GM21390 (cell line): ENCODE measurements around the gene PRMT3.
A peak's percentile ranks its signal among the peaks of the same experiment; 100 is the strongest.
"Not testable (repeated sequence)": the region's sequence is repeated elsewhere in the genome, so short reads cannot be mapped to it uniquely, and the experiment has no call there.

Source experiments
- ATAC-seq: cut with Tn5 transposase; IDR thresholded peaks from one replicate; pipeline ENCODE4 v1.9.1; 2021; ENCODE audit not compliant: unreplicated experiment

PRMT3 gene

DNA sequence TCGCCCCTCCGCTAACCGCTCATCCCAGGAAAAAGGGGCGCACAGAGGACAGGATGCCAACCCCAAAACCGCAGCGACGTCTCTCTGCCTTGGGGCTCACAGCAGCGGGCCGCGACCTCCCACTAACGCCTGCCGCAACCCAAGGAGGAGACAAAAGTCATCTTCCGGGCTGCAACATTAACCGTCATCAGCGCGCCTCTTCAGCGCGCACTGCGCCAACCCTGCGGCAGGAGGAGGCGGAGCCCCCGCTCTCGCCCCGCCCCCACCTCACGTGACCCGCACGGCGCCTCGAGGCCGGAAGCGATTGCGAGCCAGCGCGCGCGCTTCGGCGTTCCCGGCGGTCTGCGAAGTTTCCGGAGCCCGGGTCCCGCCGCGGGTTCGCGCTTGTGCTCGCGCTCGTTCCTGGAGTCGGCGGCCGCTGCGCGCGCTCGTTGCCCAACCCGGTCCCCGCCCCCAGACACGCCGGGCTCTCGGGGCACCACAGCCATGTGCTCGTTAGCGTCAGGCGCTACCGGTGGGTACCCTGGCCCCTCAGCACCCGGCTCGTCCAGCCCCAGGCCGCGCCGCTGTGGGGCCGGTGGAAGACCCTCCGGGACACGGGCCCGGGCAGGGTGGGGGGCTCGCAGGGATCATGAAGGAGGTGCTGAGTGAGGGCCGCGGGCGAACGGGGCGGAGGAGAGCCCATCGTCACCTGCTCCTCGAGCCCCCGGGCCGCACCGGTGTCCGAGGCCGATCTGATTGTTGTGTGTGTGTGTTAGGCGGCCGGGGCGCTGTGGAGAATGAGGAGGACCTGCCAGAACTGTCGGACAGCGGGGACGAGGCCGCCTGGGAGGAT is at the start of gene PRMT3:
Gene PRMT3 (plus strand): TSS at position 456 of the 835 bp plus-strand sequence. CDS start 31 bp downstream, at position 487.
- ATAC-seq = peak; percentile 83

DNA sequence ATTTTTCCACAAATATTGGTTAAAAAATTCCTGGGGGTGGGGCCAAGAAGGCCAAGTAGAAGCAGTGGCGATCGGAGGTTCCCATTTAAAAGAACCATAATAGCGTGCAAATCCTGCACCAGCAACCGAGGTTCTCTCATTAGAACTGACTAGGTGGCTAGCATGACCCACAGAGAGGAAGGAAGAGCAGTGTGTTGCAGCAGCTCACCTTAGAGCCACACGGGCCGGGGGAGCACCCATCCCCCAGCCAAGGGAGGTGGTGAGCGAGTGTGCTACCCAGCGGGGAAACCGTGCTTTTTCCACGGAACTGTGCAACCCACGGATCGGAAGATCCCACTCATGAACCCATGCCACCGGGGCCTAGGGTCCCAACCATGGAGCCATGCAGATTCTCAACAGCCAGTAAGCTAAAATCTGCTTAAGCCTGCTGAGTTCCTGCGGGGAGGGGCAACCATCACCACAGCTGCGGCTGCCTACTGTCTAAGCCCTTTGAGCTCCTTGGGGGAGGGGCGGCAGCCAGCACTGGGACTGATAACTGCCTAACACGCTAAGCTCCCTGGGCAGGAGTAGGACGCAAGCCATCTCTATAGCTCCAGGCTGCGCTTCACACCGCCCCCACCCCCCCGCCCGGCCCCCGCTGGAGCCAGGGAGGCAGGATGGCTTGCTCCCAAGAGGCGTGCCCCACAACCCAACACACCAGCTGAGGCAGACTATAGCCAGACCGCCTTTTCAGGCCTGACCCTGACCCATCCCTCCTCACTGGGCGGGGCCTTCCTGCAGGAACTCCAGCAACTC is 45.0 kb upstream of the PRMT3 start:
- no peak for ATAC-seq

DNA sequence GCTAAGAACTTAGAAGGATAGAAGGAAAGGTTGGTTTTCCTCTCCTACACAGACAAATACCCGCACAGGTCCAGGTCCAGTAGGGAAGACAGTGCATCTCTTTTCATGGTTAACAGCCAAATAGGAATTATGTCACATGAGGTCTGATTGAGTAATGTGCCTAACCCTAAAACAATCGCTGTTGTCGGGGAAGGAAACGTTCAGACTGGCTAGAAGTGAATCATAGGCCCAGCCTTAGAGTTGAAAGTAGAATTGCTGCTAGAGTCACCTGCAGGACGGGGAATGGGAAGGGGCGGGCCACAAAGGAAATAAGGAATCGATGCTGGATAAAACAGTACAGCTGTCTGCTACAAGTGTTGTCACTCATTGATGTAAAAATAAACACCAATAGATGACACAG is 36.4 kb upstream of the PRMT3 start:
- ATAC-seq = no peak

DNA sequence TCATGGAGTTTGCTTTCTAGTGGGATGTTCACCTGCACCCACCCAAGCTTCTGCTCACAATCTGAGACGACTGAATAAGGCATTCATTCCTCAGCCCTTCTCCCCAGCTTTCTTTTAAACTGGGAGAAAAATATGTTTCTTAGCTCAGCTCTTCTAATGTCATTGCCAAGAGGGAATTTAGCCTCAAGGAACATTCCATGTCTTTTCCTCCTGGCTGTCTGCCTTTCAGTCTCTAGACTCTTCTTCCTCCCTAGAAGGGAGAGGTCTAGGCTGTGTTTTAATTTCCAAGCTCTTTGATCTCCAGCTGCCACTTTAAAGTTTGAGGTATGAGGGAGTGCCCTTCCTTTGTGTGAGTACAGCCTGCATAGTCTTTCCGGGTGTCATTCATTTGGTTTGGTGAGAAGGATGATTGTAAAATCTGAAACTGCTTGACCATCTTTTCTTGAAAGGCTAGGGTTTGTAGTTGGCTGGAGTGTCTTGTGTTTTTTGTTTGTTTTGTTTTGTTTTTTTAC is 35.7 kb upstream of the PRMT3 start:
- no peak for ATAC-seq

DNA sequence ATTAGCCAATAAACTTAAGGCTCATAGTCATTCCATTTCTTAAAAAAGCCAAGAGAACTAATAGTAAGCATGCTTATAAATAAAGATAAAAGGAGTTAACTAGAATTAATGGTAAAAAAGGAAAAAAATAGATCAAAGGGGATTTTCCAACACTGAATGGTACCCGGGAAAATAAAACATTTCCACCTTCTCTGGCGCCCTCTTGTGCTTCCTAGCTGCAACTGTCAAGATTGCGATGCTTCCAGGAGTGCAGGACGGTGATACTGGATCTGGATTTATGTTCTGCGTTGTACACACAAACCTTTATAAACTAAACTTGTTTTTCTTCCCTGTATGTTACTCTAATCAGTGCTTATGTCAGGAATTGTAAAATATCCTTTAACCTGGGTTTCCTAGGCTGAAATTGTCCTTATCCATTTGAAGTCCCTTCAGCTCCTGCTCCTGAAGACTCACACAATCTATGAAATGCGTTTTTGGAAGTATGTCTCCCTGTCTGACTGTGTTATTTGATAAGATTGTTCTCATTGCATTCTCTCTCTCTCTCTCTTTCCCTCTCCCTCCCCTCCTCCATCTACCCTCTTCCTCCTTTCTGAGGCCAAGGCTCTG is 33.6 kb upstream of the PRMT3 start:
- no peak for ATAC-seq

DNA sequence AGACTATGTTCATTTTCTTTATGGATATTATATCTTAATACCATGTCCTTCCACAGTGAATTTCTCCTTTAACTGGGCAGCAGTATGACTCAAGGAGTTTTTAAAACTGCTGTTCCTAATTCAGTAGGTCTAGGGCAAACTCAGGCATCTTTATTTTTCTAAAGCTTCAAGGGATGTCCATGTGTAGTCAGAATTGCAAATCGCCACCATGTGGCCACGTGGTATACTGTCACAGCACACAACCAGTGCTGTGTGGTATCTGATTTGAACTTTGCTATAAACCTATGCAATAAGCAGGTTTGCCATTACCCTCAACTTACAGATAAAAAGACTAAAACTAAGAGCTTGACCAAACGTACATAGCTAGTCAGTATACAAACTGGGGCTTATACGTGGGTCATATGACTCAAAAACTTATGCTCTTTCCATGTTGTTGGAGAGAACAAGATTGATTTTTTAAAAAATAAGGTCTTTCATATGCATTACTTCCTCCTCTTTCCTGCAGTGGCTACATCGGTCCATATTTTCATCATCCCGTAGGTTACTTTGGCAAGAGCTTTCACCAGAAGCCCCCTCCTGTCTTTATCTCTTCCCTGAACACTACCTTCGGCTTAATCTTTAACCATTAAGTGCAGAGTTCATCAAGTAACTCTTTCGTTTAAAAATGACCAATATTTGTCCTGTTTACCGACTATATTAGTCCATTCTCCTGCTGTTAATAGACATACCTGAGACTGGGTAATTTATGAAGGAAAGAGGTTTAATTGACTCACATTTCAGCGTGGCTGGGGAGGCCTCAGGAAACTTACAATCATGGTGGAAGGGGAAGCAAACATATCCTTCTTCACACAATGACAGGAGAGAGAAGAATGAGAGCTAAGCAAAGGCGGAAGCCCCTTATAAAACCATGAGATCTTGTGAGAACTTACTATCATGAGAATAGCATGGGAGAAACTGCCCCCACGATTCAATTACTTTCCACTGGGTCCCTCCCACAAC is 32.0 kb upstream of the PRMT3 start:
- ATAC-seq = peak; percentile 81

DNA sequence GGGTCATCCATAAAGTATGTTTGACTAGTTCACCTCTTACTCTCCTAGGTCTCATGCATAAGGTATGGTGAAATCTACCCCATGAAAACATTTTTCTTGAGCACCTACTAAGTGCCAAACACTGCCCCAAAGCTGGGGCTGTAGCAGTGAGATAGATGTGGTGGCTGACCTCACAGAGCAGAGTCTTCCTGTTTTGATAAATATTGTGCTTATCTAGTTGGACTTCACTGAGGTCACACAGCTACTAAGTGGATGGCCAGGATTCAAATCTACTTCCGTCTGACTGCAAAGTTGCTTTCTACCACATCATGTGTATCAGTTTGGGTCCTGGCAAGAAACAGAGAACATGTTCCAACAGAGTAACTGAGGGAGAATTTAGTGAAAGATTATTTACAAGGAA is 30.4 kb upstream of the PRMT3 start:
- no peak for ATAC-seq

DNA sequence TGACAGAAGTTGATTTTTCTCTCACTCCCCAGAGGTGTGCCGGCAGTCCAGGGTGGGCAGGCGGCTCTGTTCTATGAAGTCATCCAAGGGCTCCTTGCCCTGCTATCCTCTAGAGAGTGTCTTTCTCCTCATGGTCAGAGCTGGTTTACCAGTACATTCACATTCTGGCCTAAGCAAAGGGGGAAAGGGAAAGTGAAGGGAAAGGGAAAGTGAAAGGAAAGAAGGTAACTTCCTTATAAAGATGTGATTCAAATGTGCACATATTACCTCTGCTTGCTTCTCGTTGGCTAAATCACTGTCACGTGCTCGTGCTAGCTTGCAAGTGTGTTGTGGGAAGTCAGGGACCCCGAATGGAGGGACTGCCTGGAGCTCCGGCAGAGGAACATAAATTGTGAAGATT is 26.9 kb upstream of the PRMT3 start:
- ATAC-seq = no peak

DNA sequence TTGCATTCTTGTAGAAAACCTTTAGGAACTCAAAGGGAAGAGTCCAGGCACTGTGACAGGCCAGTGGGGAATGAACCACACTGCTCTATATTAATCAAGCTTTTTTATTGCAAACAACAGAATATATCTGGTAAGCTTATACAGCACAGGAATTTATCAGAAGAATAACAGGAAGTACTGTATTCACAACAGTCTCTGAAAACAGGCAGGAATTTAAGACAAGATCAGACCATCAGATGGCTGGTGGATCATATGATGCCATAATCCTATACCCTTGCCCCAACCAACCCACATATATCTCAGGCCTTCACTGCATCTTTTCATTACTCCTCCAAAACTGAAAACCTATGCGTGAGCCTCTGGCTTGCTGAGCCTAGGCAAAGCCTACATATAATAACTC is 25.0 kb upstream of the PRMT3 start:
- ATAC-seq = no peak

DNA sequence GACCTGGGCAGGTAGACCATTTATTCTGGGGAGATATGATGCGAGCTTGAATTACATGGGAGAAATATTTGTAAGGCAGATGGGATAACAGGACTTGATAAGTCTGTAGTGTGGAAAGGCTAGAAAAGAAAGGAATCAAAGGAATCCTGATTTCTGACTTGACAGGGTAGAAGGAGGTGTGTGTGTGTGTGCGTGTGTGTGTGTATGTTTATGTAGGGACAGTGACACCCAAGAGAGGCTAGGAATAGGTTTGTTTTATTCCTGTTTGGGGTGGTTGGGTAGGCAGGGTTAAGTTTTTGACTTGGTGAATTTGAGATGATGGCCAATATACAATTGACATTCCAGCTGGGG is 24.4 kb upstream of the PRMT3 start:
- peak; percentile 10 for ATAC-seq

DNA sequence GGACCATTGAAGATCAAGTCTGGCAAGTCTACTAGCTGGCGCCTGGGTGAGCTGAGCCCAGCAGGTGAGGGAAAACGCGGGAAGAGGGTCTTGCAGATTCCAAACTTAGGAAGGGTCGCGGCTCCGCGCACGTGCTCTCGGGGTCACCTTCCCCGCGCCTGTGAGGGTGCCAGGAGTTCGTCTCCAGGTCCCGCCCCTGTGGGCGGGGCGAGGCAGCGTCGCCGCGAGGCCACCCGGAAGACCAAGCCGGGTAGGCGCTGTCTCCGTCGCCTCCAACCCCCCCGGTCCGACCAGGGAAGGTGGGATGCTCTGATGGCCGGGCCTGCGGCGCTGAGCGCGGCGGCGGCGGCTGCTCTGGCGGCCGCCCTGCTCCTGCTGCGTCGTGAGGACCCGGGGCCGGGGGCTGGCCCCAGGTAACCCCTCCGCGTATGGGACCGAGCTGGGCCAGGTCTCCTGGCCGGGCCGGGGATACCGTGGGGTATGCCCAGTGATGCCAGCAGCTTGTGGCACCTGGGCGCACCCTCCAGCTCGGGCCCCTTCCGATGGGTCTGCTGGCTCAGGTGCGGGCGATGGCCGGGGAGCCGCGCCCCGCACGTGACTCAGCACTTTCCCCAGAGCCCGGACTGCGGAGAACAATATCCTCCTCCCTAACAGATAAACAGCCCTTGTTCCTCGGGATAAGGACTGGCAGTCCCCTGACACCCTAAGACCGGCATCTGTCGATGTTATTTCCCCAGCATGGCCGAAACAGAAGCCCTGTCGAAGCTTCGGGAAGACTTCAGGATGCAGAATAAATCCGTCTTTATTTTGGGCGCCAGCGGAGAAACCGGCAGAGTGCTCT is 23.8 kb upstream of the PRMT3 start, which contains the start of gene HTATIP2:
Gene HTATIP2 (plus strand): TSS at position 215 of the 841 bp plus-strand sequence. CDS start 524 bp downstream, at position 739.
- ATAC-seq = peak; percentile 97

DNA sequence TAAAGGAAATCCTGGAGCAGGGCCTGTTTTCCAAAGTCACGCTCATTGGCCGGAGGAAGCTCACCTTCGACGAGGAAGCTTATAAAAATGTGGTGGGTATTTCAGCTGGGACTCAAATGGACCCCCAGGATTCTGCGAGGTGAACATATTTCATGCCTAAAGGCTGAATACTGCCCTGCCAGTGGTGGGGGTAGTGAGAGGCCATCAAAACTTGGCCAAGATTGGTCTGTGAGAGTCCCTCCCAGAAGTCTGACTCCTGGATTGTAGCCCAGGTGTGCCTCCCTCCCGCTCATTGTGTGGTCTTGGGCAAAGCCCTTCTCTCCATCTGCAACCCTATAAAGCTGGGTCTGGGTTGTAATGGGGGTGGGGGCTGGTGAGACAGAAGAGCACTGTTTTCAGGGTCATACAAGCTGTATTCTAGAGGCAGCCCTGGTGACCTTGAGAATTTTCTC is 23.1 kb upstream of the PRMT3 start:
- no peak for ATAC-seq

DNA sequence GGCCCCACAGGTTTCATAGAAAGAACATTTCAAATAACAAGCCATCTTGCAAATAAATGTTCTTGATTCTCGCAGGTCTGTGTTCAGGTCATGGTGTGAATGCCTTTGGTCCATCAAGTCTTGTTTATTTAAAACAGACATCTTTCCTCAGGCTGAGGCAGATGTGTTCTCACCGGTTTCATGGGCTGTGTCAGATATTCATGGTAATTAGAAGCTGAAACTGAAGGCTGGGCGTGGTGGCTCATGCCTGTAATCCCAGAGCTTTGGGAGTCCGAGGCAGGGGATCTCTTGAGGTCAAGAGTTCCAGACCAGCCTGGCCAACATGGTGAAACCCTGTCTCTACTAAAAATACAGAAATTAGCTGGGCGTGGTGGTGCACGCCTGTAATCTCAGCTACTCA is 22.1 kb upstream of the PRMT3 start:
- ATAC-seq = not testable (repeated sequence)

DNA sequence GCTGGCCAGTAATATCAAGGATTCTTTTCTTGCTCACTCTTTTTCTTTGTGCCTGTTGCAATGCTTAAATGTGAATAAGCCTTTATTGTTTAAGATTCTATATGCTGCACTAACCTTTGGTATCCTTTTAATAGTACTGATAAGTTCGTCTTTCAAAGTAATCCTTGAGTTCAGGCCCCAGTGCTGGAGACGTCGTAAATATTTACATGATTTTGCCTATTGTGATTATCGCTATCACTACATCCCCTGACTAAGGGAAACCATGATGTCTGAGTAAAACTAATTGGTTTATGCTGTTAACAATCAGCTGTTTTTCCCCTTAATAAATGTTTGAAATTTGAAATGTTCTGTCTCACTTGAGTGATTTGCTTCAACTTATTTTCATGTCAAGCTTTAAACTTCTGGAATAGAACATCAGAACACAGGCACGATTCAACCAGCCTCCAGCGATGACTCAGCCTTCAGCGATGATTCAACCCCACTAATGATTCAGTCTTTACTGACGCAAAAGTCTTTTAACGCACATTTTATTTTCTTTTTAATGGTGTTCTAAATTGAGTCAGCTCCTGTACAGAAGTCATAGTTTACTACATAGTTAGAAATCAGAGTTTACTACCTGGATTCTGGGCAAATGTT is 20.1 kb upstream of the PRMT3 start:
- no peak for ATAC-seq

DNA sequence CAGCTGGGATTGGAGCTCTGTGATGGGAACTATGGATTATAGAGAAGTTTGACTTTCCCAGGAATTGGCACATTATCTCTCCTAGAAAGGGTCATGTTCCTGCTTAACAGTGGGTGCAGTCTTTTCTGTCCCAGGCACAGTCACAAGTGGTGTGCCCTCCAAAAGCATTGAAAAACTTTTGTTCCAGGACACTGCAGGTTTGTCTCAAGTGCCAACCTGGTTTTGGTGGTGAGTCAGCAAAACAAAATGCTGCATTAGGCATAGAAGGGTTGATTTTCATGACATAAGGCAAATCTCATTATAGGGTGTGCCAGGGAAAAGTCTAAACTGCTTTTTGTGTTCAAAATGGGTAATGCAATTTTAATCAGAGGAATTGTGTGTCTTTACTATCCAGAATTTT is 19.1 kb upstream of the PRMT3 start:
- ATAC-seq = no peak

DNA sequence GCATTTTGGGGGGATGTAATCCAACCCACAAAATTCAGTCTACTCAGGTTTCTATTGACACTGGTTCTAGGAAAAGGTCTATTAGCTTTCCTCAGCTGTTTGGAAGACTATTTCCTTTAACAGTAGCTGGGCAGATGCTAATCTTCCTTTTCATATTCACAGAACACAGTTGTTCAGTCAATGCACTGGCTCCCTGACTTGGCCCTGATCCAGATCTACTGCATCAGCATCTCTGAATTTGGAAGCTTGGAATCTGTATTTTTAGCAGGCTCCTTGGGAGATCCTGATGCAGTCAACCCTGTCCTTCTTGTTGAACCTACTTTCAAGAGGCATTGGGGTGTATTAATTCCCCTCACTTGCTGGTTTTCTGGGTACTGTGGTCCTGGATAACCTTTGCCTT is 17.7 kb upstream of the PRMT3 start:
- ATAC-seq = no peak

DNA sequence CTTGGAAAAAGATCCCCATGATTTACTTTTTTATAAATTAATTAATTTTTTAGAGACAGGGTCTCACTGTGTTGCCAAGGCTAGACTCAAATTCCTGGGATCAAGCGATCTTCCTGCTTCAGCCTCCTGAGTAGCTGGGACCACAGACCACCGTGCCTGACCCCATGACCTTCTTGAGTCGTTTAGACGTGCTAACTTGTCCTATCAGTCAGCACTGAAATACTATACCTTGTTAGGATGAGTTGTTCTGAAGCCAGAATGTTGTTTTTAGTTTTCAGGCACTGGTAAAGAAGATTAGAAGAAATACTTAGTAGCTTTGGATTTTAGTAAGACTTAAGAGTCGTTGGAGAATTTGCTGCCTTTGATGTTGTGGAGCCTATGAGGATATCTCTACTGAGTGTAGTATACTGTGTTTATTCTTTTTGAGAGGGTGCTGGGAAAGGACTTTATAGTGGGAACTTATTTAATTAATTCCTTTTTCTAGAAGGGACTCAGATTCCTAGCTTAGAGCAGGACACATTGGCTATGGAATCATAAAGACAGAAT is 15.4 kb upstream of the PRMT3 start:
- ATAC-seq = no peak

DNA sequence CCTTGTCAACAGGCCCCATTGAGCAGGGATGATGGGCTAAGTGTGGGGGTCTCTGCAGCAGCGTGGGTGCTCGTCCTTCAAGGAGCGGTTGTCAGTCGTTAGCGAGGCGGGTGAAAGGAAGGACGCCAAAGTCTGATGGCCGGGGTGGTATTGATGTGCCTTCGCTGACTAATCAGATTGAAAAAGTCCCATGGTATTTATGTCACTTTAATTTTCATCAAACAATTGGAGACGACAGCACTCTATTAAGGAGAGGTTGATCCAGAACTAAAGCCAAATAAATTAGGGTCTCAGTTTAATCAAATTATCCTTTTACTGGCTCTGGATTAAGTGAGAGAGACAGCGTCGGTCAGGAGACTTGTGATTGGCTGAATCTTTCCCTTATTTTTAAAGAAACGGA is 14.4 kb upstream of the PRMT3 start:
- no peak for ATAC-seq
